Tibial artery (tissue), 4 donors: ENCODE data around the gene KCNE1.
A peak's percentile ranks its signal among the peaks of the same experiment; 100 is the strongest.
"Not testable (repeated sequence)": the region's sequence is repeated elsewhere in the genome, so short reads cannot be mapped to it uniquely, and the experiment has no call there.

Experiments used
- DNase-seq, 2 donors: peaks; one replicate each; pipeline ENCODE4 v3.0.0-alpha.2; 2019
- H3K27ac ChIP-seq, 2 donors: fragments of 200-600 bp; sonication (generic) in 1 of 2; 1 replicate in 1 of 2; 2 replicates in 1 of 2; pipeline ENCODE4 v1.5.1; 2018 to 2019; ENCODE audit warnings: mild to moderate bottlenecking in 1 of 2
- H3K27me3 ChIP-seq, 2 donors: fragments of 200-600 bp; sonication (generic) in 1 of 2; one replicate each; pipeline versions ENCODE4 v1.5.1 to v1.6.0; 2016 to 2019
- H3K36me3 ChIP-seq, 3 donors: fragments of 200-600 bp; sonication (generic) in 2 of 3; one replicate each; pipeline ENCODE4 v1.5.1; 2016 to 2019; ENCODE audit warnings: mild to moderate bottlenecking in 2 of 3
- H3K4me1 ChIP-seq, 4 donors: fragments of 200-600 bp; sonication (generic) in 2 of 4; 1 replicate in 3 of 4; 2 replicates in 1 of 4; pipeline ENCODE4 v1.5.1; 2016 to 2019
- H3K4me3 ChIP-seq, 2 donors: fragments of 200-600 bp; sonication (generic) in 1 of 2; 1 replicate in 1 of 2; 2 replicates in 1 of 2; pipeline ENCODE4 v1.5.1; 2018 to 2019; ENCODE audit warnings: mild to moderate bottlenecking in 2 of 2
- H3K9me3 ChIP-seq, 3 donors: fragments of 200-600 bp; sonication (generic) in 1 of 3; one replicate each; pipeline ENCODE4 v1.5.1; 2016 to 2019
- CTCF ChIP-seq, 2 experiments: fragments of 200-600 bp in 1 of 2; fragments of 450-650 bp in 1 of 2; IDR thresholded peaks; one replicate each; pipeline ENCODE4 v1.5.1; 2017 to 2019; ENCODE audit warnings: antibody characterized with exemption in 2 of 2, mild to moderate bottlenecking in 1 of 2, moderate library complexity in 1 of 2
- intact Hi-C: fragments of 100-400 bp; cut with DNase I; formaldehyde crosslinking; loops from one replicate; pipeline ENCODE4 v1.15.0; 2023; ENCODE audit warnings: low total_unique reads

KCNE1 gene

GRCh38 chr21:34558166-34558565 is 46.2 kb upstream of the KCNE1 start:
- no peak for DNase-seq

GRCh38 chr21:34557261-34557660 is 45.3 kb upstream of the KCNE1 start:
- Histone ChIP-seq H3K36me3 (no peaks in the 10 kb centered on the region), H3K27ac (no peak overlapping the region), H3K27me3 (no peaks in the 10 kb centered on the region), H3K4me3 (no peak overlapping the region), H3K4me1 (peaks cover 0 to 38% (median 12%) of the 10 kb centered on the region in 4 donors), H3K9me3 (no peaks in the 10 kb centered on the region)
- no peak for DNase-seq
- TF ChIP-seq CTCF (IDR thresholded peaks at IDR 0.05): no peak
- intact Hi-C loops: no loop called here

More at GRCh38 chr21:34558166-34558565, 46.2 kb upstream of the KCNE1 start:
- intact Hi-C loops: no loop called here
- Histone ChIP-seq H3K9me3 (no peaks in the 10 kb centered on the region), H3K27ac (no peak overlapping the region), H3K36me3 (no peaks in the 10 kb centered on the region), H3K4me3 (no peak overlapping the region), H3K27me3 (no peaks in the 10 kb centered on the region), H3K4me1 (peaks cover 0 to 28% (median 7%) of the 10 kb centered on the region in 4 donors)
- no peak for TF ChIP-seq CTCF (IDR thresholded peaks at IDR 0.05)

GRCh38 chr21:34554670-34555069 is 42.7 kb upstream of the KCNE1 start:
- H3K9me3 ChIP-seq, H3K36me3 ChIP-seq, H3K4me3 ChIP-seq, intact Hi-C loops, H3K27ac ChIP-seq, DNase-seq, H3K27me3 ChIP-seq: not testable (repeated sequence)
- H3K4me1 ChIP-seq: peaks cover 0 to 45% (median 17%) of the 10 kb centered on the region in 4 donors

- H3K4me1 ChIP-seq: peaks cover 0 to 41% (median 17%) of the 10 kb centered on the region in 4 donors
- TF ChIP-seq CTCF (IDR thresholded peaks at IDR 0.05): no peak
- intact Hi-C loops: no loop called here
- no peaks in the 10 kb centered on the region for H3K27me3 ChIP-seq
- H3K36me3 ChIP-seq: no peaks in the 10 kb centered on the region
- no peak overlapping the region for H3K4me3 ChIP-seq
- H3K9me3 ChIP-seq: no peaks in the 10 kb centered on the region
- no peak for DNase-seq
- no peak overlapping the region for H3K27ac ChIP-seq
These were observed 42.2 kb upstream of the KCNE1 start for GRCh38 chr21:34554227-34554626.

- intact Hi-C loops: no loop called here
- H3K27ac ChIP-seq: peak overlapping the region; percentile 28 to 62
- H3K9me3 ChIP-seq: no peaks in the 10 kb centered on the region
- H3K4me3 ChIP-seq: peak overlapping the region; percentile 11 to 14
- no peak for DNase-seq
- no peak for TF ChIP-seq CTCF (IDR thresholded peaks at IDR 0.05)
- no peaks in the 10 kb centered on the region for H3K36me3 ChIP-seq
- peaks cover 0 to 34% (median 17%) of the 10 kb centered on the region in 4 donors for H3K4me1 ChIP-seq
- H3K27me3 ChIP-seq: no peaks in the 10 kb centered on the region
These were observed 41.3 kb upstream of the KCNE1 start for GRCh38 chr21:34553151-34553952.

- no peaks in the 10 kb centered on the region for H3K27me3 ChIP-seq
- H3K4me1 ChIP-seq: peaks cover 0 to 34% (median 17%) of the 10 kb centered on the region in 4 donors
- intact Hi-C loops: no loop called here
- H3K36me3 ChIP-seq: no peaks in the 10 kb centered on the region
- TF ChIP-seq CTCF (IDR thresholded peaks at IDR 0.05): no peak
- H3K27ac ChIP-seq: peak overlapping the region; percentile 23 to 62
- H3K9me3 ChIP-seq: no peaks in the 10 kb centered on the region
- H3K4me3 ChIP-seq: peak overlapping the region; percentile 11 to 14
- DNase-seq: no peak
These were observed 40.5 kb upstream of the KCNE1 start for GRCh38 chr21:34552360-34553098.
